Fibroblast of skin of right quadriceps (primary cell): Measurements from ENCODE around the gene GSAP.
"Not testable (repeated sequence)": the region's sequence is repeated elsewhere in the genome, so short reads cannot be mapped to it uniquely, and the experiment has no call there.

Source experiments
- DNase-seq: peaks from one replicate; pipeline ENCODE4 v3.0.0-alpha.2; 2013

GSAP gene

DNA sequence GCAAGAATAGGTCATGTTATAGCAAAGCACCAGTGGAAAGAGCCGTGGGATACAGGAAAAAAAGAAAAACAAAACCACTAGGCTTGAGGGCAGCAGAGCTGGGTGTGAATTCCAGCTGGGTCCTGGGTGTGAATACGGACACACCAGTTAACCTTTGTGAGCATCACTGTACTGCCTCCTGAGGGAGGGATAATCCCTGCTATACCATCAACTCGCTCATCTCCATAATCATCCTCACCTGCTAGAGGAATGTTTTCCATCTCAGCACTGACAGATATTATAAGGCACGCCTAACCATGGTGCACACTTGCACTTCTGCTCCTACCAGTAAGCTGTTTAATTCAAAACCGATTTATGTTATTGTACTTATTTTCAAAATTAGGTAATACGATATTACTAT lies 62.2 kb downstream of the GSAP start:
- no peak for DNase-seq

- DNase-seq, result peak; percentile 18
Observed at GRCh38 chr7:77353407-77353721, 62.8 kb downstream of the GSAP start.

DNA sequence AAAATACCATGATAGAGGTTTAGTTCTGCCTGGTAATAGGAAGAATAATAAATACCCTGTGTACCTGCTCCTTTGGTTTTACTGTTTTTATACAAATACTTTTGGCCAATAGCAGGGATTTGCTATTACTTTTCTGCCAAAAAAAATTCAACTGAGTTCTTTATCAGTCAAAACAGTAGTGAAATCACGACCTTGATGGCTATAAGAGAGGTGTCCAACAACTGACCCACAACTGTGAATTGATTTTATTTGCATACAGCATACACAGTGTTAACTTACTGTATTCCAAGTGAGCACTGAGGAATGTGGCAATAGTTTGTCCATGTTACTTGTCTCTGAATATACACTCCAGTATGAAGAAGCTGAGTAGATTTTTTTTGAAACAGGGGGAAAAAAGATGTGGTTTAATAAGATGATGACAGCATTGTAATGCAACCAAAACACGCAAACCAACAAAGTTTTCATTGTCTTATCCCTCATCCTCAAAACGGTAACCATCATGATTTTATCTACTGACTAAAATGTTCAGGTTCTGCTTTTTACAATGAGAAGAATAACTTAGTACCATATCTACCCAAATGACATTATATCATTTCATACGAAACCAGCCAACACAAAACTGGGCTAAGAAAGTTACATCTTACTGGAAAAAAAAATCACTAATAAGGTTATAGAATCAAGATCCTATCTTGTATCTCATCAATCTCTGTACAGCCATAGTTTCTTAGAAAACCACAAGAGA lies 63.3 kb downstream of the GSAP start:
- DNase-seq, result no peak

- no peak for DNase-seq
Observed at GRCh38 chr7:77351539-77352004, 64.6 kb downstream of the GSAP start.

GRCh38 chr7:77349141-77349540 lies 67.0 kb downstream of the GSAP start:
- no peak for DNase-seq

GRCh38 chr7:77348371-77348813 lies 67.8 kb downstream of the GSAP start:
- peak; percentile 63 for DNase-seq

DNA sequence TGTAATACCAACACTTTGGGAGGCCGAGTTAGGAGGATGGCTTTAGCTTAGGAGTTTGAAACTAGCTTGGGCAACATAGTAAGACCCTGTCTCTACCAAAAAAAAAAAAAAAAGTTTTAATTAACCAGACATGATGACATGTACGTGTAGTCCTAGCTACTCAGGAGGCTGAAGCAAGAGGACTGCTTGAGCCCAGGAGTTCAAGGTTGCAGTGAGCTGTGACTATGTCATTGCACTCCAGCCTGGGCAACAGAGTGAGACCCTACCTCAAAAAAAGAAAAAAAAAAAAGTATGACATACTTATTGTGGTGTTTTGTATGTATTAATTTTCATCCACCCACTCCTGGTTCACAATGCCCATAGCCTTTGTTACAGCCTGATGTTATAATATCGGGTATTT lies 69.7 kb downstream of the GSAP start:
- DNase-seq, result no peak

- not testable (repeated sequence) for DNase-seq
Observed at GRCh38 chr7:77345426-77345825, 70.7 kb downstream of the GSAP start.

- DNase-seq, result no peak
Observed at GRCh38 chr7:77339726-77340125, 76.4 kb downstream of the GSAP start.

DNA sequence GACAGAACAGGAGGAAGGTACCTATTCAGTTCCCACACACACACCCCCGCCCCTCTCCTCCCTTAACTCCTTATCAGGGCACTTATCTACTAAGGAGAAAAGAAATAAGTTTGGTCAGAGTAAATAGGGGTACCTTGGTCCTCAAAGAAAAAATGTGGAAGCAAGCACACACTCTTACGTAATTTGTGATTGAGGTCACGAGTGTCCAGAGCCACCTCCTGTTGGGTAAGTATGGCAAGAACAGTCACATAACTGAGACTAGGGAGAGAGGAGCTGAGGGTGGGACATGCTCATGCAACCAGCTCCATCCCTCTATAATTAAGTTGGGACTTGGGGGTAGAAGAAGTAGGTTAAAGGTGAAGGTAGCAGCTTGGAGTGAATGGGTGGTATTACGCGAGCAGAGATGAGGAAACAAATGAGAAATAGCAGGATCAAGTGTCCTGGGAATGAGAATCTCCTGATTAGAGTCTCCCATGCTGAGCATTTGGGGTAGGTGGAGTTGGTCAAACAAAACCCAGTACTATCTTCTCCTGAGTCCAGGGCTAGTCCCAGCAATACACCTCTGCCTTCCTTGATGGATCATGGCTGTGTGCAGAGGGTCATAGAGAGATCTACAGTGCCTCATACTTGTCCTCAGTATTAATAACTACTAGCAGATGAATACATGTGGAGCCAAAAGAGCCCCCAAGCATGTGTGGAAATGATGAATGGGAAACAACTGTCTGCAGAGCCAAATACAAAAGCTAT lies 77.1 kb downstream of the GSAP start:
- no peak for DNase-seq

GRCh38 chr7:77338260-77338659 lies 77.9 kb downstream of the GSAP start:
- no peak for DNase-seq

DNA sequence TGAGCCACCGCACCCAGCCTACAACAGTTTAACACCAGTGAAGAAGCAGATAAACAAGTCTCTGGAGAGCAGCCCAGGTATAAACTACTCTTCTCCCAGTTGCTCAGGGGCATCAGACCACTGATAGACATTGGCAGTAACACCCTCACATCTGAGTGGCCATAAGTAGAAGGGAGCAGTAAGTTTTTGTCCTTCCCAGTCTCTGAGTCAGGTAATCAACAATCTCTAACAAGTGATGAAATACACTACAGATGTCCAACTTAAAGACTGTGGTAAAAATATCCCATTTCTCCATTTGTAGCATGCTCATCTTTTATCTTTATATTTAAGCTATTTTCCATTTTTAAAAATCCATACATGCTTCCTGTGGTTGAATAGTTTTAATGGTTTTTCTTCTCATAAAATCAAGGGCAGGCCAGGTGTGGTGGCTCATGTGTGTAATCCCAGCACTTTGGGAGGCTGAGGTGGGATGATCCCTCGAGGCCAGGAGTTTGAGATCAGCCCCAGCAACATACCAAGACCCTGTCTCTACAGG lies 78.6 kb downstream of the GSAP start:
- DNase-seq, result no peak

- no peak for DNase-seq
Observed at GRCh38 chr7:77335581-77335980, 80.6 kb downstream of the GSAP start.

DNA sequence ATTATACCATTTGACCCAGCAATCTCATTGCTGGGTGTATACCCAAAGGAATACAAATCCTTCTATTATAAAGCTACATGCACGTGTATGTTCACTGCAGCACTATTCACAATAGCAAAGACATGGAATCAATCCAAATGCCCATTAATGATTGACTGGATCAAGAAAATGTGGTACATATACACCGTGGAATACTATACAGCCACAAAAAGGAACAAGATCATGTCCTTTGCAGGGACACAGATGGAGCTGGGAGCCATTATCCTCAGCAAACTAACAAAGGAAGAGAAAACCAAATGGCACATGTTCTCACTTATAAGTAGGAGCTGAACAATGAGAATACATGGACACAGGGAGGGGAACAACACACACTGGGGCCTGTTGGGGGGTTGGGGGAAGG lies 82.1 kb downstream of the GSAP start:
- not testable (repeated sequence) for DNase-seq

GRCh38 chr7:77331938-77332695 lies 84.0 kb downstream of the GSAP start:
- DNase-seq, result peak; percentile 80

GRCh38 chr7:77330169-77330882 lies 85.8 kb downstream of the GSAP start:
- DNase-seq, result peak; percentile 51

GRCh38 chr7:77329466-77330168 lies 86.5 kb downstream of the GSAP start:
- DNase-seq, result no peak

- peak; percentile 57 for DNase-seq
Observed at GRCh38 chr7:77328669-77329068, 87.5 kb downstream of the GSAP start.

DNA sequence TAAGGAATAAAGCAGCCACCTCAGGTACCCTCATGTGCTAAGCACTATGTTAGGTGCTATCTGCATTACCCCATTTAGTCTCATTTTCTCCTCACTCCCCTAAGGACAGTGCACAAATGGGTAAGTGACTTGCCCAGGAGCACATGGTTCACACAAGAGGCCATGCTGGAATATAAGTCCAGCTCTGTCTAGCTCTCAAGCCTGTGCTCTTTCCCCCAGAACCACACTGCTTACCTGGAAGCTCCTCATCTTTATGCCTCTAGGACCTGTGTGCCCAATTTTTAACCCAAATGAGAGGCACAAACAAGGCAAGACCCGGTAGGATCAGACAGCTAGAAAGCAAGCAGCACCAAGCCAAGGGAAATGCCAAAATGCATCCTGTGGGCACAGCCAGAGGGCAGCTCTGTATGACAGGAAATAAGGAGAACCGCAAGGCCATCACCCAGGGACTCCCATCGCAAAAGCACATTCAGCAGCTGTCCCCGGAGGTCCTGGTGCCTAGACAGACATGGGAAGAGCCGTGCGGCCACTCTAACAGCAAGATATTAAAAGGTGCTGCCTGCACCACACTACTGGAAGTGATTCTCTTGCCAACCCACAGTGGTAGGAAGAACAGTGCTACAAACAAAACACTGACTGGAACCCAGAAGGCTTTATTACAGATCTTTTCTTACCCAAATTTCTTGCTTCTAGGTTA lies 88.1 kb downstream of the GSAP start:
- no peak for DNase-seq

GRCh38 chr7:77327067-77327931 lies 88.8 kb downstream of the GSAP start:
- peak; percentile 74 for DNase-seq
